NCI-H524 (cell line): Measurements from ENCODE around the gene MED13L.
A peak's percentile ranks its signal among the peaks of the same experiment; 100 is the strongest.
"Not testable (repeated sequence)": the region's sequence is repeated elsewhere in the genome, so short reads cannot be mapped to it uniquely, and the experiment has no call there.

Experiments
- DNase-seq, 2 experiments: peaks; one replicate each; lab custom pipeline; 2025; lab: John Stamatoyannopoulos, UW

MED13L gene

DNA sequence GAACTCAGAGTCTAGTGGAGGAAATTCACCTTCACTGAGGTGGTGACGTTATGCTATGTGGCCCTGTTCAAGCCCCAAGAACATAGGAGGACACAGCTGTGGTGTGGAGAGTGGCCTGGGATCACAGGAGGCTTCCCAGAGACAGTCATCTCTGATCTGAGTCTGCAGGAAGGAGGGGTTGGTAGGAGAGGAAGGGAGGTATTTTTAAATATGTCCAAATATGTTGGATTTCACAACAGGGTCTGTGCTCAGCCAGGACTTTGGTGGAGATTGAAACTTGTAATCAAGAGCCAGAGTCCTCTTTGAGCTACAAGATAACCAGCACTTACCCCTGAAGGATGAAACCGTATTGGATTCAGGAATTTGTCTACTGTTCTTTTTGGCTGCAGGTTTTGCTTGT lies 26.4 kb upstream of the MED13L start:
- DNase-seq, result no peak

DNA sequence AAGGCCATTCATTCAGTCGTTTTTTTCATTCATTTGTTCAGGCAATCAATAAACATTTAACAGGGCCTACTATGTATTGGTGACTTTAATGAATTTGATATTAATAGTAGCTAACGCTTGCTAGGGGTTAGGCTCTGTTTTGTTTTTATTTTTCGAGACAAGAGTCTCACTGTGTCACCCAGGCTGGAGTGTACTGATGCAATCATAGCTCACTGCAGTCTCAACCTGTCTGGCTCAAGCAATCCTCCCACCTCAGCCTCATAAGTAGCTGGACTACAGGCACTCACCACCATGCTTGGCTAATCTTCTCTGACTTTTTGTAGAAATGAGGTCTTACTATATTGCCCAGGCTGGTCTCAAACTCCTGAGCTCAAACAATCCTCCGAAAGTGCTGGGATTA lies 25.6 kb upstream of the MED13L start:
- peak in 1 of 2 experiments; percentile 32 for DNase-seq

DNA sequence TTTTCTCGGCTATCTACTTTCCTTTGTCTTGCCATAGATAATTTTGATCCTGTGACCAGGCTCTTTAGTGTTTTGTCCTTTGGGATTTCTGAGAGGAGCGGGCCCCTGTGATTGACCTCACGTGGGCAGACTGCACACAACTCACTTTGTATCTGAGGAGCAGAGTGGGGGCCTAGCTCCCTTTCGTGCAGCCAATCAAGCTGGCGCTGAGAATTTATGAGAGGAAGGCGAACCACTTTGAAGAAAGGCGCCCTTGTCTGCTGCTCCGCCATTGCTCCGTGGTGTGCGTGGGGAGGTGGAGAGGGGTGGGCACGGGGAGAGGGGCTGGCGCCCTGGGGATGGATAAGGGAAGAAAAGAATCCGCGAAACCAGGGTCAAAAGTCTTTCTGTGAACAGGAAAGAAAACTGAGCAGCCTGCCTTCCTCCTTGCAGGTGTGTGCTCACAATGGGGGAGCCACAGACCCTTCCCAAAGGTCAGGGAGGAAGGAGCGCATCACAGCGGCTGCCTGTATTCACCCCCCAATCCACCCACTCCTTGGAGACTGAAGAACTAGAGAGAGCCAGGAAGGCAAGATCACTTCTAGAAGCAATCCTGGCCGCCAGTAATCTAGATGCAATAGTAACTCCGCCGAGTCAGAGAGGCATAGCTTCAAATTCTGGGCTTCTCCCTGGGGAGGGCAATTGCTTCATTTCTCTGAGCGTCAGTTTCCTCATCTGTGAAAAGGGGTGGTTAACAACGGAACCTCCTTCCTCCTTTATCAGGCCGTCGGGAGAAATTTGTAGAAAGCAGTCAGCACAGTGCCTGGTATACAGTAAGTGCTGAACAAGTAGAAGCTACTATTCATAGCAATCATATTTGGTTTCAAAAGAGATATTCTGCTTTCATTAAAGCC lies 24.9 kb upstream of the MED13L start:
- DNase-seq, result no peak

DNA sequence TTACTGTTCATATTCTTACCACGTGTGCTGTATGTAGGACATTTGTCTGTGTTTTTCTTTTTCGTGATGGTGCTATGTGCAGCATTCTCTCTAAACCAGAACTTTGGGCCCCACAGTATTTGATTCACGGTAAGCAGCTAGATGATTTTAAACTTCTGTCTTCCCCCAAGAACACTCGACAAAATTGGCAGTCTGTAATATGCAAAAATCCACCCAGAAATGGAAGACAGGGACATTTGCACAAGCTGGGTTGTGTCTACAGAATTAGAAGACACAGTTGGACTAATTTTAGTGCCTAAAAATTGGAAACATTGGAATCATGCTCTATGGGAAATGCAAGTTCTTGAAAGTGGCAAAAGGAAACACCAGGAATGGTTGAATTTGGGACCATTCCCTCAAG lies 24.1 kb upstream of the MED13L start:
- no peak for DNase-seq

DNA sequence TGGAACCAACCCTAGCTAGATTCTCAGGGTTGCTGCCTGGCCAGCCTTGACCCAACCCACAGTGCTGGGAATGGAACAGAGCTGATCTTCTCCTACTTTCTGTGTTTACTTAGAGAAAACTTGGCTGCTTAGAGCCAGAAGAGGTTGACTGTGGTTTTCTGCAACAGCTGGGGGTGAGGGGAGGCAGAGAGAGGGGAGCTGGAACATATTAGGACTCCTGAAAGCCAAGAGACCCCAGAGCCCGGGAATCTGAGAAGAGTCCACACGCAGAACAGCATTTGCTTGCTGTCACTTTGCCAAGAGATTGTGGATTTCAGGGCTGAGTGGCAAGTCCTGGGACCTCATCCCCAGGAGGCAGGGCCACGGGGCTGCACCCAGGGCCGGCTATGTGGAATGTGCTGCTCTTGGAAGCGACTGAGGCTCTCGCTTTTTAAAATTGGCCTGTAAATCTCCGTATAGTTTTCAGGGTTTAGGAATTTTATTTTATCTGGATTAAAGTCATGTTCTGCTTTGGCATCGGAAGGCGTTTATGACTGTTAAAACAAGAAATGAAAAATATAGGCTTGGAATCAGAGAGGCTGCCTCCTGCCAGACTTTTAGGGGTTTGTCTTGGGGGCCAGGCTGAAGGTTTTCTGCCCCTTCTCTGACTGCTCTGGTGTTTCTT lies 22.3 kb upstream of the MED13L start:
- DNase-seq, result no peak

DNA sequence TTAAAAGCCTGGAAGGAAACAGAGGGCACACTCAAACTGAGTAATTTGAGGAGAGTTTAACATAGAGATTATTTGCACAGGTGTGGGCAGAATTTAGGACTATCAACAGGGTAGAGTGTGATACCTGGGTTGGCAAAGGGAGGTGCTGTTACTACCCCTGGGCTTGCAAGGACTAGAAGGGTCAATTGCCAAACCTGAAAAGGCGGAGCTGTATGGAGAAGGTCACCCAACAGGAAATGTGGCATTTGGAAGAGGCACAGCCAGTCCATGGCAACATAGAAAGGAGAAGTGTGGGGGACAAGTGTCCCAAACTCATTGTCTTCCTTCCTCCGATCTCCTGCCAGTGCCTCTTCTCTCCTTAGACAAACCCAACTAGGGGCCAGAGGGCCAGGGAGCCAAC lies 21.6 kb upstream of the MED13L start:
- no peak for DNase-seq

DNA sequence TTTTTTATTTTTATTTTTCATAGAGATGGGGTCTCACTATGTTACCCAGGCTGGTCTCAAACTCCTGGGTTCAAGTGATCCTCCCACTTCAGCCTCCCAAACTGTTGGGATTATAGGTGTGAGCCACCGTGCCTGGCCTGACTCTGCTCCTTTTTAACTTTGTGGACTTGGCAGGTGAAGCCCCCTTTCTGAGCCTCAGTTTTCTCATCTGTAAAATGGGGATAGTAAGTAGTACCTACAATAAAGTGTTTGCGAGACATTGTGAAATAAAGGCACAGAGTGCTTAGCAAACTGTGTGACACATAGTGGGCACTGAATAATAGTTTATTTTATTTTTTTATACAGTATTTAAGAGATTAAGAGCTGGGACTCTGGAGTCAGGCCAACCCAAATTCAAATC lies 21.1 kb upstream of the MED13L start:
- no peak for DNase-seq

DNA sequence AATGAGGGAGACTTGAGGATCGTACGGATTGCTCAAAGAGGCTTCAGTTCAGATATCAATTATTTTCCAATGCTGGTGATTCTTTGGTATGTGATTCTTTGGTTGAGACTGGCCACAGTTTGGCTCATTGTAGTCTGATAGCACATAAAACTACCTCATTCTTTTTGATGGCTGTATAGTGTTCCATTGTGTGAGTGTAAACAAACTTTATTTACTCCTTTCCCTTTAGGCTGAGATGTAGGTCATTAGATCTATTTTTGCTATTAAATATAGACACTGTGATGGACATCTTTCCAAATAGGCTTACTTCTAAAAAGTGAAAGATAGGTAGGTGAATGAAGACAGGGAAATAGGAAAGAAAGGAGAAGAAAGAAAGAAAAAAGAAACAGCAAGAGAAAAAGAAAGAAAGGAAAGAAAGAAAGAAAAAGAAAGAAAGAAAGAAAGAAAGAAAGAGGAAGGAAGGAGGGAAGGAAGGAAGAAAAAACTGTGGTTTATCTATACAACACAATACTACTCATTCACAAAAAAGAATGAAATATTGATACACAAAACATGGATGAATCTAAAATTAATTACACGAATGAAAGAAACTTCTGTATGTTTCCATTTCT lies 19.8 kb upstream of the MED13L start:
- no peak for DNase-seq

DNA sequence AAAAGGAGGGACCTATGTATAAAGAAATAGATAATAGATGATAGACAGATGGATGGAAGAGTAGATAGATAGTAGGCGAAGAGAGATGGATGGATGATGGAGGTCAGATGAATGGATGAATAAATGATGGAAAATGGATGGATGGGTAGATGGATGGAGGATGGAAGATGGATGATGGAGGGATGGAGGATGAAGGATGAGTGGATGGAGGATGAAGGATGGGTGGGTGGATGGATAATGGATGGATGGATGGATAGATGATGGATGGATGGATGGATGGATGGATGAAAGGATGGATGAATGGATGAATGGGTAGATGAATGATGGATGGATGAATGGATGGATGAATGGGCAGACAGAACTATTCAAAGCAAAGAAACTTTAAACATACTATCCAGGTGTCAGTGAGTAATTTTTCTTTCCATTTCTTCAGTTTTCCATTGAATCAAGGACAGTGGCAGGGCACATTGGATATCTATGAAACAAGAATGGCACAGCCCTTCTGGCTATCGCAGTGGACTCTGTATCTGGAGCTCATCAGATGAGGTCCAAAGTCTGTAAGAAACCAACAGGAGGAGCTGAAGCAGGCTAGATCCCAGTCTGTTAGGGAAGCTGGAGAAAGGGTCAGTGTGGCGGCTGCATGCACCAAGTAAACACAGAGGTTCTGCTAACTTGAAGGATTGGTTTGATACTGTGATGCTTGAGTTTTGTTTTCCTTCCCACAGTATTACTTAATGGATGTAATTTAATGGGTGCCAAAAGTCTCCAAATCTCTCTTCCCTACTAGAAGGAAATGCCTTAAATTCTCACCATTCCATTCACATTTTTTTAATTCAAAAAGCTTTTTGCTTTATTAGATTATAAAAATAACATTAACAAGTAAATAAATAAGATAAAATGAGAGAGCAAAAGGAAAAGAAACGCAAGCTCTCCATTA lies 18.1 kb upstream of the MED13L start:
- DNase-seq, result no peak

DNA sequence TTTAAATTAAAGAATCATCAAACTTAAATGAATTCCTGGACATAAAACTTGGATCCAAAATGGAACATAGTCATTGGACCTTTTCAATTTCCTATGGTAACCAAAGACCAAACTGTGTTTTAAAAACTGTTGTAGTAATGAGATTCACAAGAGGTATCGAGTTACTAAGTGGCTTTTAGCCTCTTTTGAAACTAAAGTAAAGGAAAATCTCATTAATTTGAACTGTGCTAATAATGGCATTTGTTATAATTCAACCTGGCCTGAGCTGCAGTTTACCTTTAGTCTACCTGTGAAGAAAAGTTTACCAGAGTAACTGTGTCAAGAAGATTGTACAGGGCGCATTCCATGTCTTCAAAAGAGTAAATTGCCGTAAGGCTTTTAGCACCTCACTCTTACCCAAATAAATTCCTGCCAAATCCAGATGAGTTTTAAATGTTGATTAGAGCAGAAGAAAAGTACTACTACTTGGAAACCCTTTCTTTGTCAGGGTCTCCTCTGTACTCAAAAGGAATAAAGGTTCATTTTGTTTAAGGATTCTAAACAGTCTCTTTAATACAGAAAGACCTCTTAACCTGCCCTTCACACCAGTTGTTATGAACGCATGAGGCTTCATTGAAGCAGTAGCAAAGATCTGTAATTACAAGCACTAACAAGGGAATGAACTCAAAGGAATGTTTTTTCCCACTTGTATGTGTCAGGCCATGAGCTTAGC lies 17.1 kb upstream of the MED13L start:
- DNase-seq, result peak in 1 of 2 experiments; percentile 43

DNA sequence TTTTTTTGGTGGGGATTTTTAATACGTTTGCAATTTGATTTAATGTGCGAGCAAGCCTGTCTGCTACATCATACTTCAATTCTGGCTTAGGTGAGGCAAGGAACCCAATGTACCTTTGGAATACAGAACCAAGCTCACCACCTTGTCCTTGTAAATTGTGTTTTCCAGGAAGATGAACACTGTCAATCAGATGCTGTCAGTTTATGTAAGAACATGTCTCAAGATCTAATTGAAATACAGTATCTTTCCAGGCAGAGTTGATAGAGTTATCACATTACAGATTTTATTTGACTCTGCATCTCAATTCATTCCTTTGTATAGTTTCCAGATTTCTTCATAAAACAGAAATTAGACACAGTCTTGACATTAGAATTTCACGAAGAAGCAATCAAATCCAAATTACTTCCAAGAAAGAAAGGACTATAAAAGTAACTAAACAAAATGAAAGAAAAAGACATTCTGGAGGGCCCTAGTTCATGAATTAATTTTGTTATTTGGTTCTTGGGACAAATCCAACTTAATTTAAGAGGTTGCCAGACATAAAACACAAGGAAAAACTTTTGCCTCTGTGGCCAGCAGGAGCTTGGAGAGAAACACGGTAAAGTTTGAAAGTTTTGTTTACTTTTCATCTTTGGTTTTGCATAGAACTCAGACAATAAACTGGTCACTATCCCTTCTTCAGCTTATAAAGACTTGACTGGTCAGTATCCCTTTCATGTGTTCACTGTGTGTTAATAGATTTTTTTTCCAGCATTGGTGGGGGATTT lies 16.4 kb upstream of the MED13L start:
- DNase-seq, result no peak

DNA sequence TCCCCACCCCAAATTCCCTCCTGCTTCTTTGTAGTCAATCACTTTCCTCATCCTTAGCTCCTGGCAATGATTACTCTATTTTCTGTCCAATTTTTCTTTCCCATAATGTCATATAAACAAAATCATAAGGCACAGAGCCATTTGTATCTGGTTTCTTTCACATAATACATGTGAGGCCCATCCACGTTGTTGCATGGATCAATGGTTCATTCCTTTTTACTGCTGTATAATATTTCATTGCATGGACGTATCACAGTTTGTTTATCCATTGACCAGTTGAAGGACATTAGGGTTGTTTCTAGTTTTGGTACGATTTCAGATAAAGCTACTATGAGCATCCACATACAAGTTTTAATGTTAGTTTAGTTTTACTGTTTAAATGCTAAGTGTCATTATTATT lies 13.7 kb upstream of the MED13L start:
- DNase-seq, result no peak

DNA sequence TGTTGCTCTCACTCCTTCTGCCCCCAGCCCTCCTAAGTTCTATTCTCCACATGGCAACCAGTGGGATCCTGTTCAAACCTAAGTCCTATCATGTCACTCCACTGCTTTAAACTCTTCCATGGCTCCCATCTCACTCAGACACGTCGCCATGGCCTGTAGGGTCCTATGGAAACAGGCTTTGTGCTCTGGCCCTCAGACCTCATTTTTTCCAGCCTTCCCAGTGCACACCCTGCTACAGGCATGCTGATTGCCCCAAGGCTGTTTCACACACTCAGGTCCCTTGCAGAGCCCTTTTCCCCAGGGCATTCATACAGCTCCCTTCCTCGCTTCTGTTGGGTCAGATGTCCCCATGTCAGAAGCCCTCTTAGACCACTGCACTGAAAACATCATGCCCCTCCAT lies 11.2 kb upstream of the MED13L start:
- DNase-seq, result no peak

DNA sequence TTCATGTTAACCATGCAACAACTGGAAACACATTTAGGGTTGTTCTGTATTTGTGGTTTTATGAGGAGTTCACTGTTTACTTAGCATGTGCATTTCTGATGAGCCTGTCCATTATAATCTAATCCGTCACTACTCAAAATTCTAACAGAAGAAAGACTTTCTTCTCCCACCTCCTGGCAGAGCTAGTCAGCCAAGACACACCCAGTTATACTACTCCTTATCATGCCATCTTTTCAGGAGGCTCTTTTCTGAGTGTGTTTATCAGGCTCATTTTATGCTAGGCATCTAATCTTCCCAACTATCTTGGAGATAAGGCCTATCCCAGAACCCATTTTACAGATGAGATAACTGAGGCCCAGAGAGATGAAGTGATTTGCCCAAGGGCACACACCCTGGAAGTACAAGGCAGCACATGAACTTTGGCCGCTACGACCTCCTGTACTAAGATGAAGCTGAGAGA lies 10.4 kb upstream of the MED13L start:
- DNase-seq, result no peak

DNA sequence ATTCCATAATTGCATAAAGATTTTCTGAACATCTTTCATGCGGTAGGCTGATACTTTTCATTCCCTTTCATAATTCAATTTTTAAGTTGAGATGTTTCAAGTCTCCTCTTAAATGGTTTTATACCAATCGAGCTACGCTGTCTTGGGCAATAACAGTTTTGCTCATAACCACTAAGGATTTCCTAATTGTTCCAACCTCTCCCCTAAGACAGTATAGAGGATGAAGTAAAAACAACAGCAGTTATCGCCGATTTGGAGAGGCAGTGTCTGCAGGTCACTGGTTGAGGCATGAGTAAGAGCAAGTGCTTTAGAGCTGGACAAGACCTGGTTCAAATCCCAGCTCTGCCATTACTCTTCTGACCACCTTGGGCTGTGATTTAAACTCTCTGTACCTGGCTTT lies 6.9 kb upstream of the MED13L start:
- no peak for DNase-seq

DNA sequence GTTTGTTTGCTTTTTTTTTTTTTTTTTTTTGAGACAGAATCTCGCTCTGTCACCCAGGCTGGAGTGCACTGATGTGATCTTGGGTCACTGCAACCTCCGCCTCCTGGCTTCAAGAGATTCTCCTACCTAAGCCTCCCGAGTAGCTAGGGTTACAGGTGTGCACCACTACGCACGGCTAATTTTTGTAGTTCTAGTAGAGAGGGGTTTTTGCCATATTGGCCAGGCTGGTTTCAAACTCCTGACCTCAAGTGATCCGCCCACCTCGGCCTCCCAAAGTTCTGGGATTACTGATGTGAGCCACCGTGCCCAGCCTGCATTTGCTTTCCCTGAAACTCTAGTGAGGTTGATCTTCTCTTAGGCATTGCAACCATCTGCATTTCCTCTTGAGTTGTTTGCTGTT lies 6.4 kb upstream of the MED13L start:
- DNase-seq, result not testable (repeated sequence)

DNA sequence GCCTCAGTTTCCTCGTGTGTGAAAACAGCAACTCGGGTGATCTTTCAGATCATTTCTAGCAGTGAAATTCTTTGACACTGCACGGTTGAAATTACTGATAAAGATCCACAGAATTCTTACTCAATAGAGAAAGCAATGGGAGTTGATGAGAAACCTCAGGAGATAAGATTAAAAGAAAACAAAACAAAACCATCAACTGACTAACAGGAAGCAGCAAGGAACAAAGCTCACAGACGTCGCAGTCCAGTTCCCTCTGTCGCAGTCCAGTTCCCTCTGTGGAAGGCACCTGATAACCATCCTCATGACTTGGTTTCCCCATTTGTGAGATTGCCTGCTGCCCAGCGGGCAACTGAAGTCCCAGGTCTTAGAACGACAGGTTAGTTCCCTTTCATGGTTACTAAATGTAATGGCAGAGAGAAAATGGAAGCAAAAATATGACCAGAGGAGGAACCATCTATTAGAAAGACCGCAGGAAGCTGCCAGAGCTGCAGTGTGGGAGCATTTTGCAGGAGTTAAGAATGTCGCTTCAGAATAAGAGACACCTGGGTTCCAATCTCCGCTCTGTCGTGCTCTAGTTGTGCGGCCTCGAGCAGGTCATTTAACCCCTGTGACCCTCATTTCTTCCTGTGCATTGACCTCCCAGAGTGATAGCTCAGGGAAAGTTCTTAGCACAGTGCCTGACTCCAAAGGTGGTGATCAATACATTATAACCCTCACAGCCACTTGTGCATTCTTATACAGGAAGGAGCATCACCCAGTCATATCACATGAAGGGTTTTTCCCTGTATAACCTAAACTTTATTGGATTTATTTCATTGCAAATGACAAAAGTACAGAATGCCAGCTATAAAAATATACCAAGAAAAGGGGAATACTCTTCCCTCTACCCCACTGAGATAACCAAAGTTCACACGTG lies 5.1 kb upstream of the MED13L start:
- no peak for DNase-seq

DNA sequence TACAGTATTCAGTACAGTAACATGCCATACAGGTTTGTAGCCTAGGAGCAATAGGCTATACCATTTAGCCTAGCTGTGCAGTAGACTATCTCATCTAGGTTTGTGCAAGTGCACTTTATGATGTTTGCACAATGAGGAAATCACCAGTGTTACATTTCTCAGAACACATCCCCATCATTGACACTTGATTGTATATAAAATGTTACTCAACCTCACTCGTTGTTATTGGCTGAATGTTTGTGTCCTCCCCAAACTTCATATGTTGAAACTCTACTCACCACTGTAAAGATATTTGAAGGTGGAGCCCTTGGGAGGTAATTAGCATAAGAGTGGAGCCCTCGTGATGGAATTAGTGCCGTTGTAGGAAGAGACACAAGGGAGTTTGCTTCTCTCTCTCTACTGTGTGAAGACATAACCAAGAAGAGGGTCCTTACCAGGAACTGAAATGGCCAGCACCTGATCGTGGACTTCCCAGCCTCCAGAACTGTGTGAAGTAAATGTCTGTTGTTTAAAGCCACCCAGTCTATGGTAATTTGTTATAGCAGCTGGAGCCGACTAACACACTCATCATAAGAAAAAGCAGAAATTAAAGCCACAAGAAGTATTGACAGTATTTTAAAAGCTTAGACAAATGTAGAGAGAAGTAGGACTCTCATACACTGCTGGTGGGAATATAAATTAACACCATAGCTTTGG lies 3.2 kb upstream of the MED13L start:
- DNase-seq, result no peak

DNA sequence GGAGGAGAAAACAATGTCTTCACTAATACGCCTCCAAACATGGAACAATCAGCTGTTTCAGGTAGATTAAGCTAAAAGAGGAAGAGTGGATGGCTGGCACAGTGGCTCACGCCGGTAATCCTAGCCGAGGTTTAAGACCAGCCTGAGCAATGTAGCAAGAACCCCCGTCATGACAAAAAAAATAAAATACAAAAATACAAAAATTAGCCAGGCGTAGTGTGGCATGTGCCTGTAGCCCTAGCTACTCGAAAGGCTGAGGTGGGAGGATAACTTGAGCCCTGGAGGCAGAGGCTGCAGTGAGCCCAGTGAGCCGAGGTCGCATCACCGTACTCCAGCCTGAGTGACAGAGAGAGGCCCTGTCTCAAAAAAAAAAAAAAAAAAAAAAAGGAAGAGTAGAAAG lies 1.2 kb upstream of the MED13L start:
- no peak for DNase-seq
